H1 (cell line): ENCODE data around the gene PTK6. TPM values are rescaled to one million over a fixed set of nuclear protein-coding genes. Genes with fewer than 3 reads are reported as not detected.

ENCODE experiments used
- CTCF ChIA-PET: fragments of 300-600 bp; sonication (Branson Sonifier 250); formaldehyde crosslinking; loops from one replicate; lab custom pipeline; 2021; ENCODE audit not compliant: partially characterized antibody; lab: Charles Lee
- POLR2A ChIA-PET: fragments of 300-600 bp; sonication (Branson Sonifier 250); formaldehyde crosslinking; loops from one replicate; lab custom pipeline; 2021; ENCODE audit warnings: inconsistent platforms; ENCODE audit not compliant: partially characterized antibody; lab: Charles Lee
- DNase-seq, 2 experiments: peaks; one replicate each; pipeline versions ENCODE4 v3.0.0 to v3.0.0-alpha.2; 2010 to 2022; ENCODE audit warnings: low spot score in 2 of 2, low read depth in 1 of 2, mixed read lengths in 1 of 2
- FAIRE-seq: peaks from 2 replicates; lab custom pipeline; 2011; peaks lifted over from hg19 to GRCh38; lab: Jason Lieb, UNC
- H2AFZ ChIP-seq: 2 replicates; pipeline ENCODE4 v1.8.1; 2012; ENCODE audit warnings: low read length, inconsistent platforms
- H2AK5ac ChIP-seq: 2 replicates; pipeline ENCODE4 v1.6.1; 2013; ENCODE audit warnings: low read depth, low read length
- H2BK120ac ChIP-seq: replicated peaks from 2 replicates; pipeline ENCODE3; 2013; ENCODE audit warnings: low read depth, low read length, inconsistent platforms
- H2BK12ac ChIP-seq: 2 replicates; pipeline ENCODE4 v1.6.1; 2013; ENCODE audit warnings: low read depth, low read length
- H2BK15ac ChIP-seq: 2 replicates; pipeline ENCODE4 v1.6.1; 2013; ENCODE audit warnings: low read length
- H2BK20ac ChIP-seq: 2 replicates; pipeline ENCODE4 v1.6.1; 2013; ENCODE audit warnings: low read length
- H2BK5ac ChIP-seq: 2 replicates; pipeline ENCODE4 v1.6.1; 2013; ENCODE audit warnings: low read depth, low read length
- H3K14ac ChIP-seq: 2 replicates; pipeline ENCODE4 v1.6.1; 2013; ENCODE audit warnings: inconsistent platforms; ENCODE audit not compliant: insufficient read length
- H3K18ac ChIP-seq: 2 replicates; pipeline ENCODE4 v1.6.1; 2013; ENCODE audit warnings: low read length; ENCODE audit errors: extremely low read depth
- H3K23ac ChIP-seq: 2 replicates; pipeline ENCODE4 v1.6.1; 2013; ENCODE audit warnings: inconsistent platforms; ENCODE audit not compliant: insufficient read length
- H3K23me2 ChIP-seq: 2 replicates; pipeline ENCODE4 v1.6.1; 2013; ENCODE audit warnings: low read depth, low read length
- H3K27ac ChIP-seq: 2 replicates; pipeline ENCODE4 v1.6.1; 2011; ENCODE audit warnings: low read depth, low read length, inconsistent platforms
- H3K27me3 ChIP-seq, 4 experiments: replicated peaks in 1 of 4; 1 replicate in 1 of 4; 2 replicates in 3 of 4; pipeline versions ENCODE4 v1.6.1 to v1.8.1; 2011 to 2013; ENCODE audit warnings: low read length in 3 of 4, mild to moderate bottlenecking in 3 of 4, inconsistent platforms in 2 of 4, mixed read lengths in 2 of 4, moderate library complexity in 1 of 4; ENCODE audit not compliant: control insufficient read depth in 3 of 4, insufficient read depth in 3 of 4; ENCODE audit errors: extremely low read depth in 1 of 4
- H3K36me3 ChIP-seq, 4 experiments: 2 replicates each; pipeline versions ENCODE4 v1.6.1 to v1.8.1; 2011 to 2013; ENCODE audit warnings: mild to moderate bottlenecking in 4 of 4, low read length in 3 of 4, moderate library complexity in 2 of 4, control low read depth in 1 of 4, inconsistent platforms in 1 of 4; ENCODE audit not compliant: insufficient read depth in 4 of 4, control insufficient read depth in 2 of 4
- H3K4ac ChIP-seq: replicated peaks from 2 replicates; pipeline ENCODE3; 2013; ENCODE audit warnings: low read length, low read depth, mixed read lengths, inconsistent platforms; ENCODE audit not compliant: insufficient read length
- H3K4me1 ChIP-seq, 4 experiments: replicated peaks in 1 of 4; 1 replicate in 1 of 4; 2 replicates in 3 of 4; pipeline versions ENCODE4 v1.6.1 to v1.8.1; 2011 to 2013; ENCODE audit warnings: low read length in 3 of 4, inconsistent platforms in 2 of 4, mixed read lengths in 1 of 4; ENCODE audit not compliant: insufficient read depth in 4 of 4, control insufficient read depth in 3 of 4
- H3K4me2 ChIP-seq, 2 experiments: 2 replicates each; pipeline versions ENCODE4 v1.6.1 to v1.8.1; 2011 to 2013; ENCODE audit warnings: low read depth in 2 of 2, low read length in 2 of 2, control low read depth in 1 of 2, inconsistent platforms in 1 of 2, mild to moderate bottlenecking in 1 of 2; ENCODE audit not compliant: insufficient read depth in 1 of 2
- H3K4me3 ChIP-seq, 4 experiments: fragments of 200-600, 300-600 bp in 1 of 4; sonication (generic), shearing (Covaris generic), sonication (Bioruptor Twin) in 1 of 4; 2 replicates each; pipeline versions ENCODE4 v1.5.1 to v1.8.1; 2011 to 2016; ENCODE audit warnings: low read length in 4 of 4, low read depth in 3 of 4, control low read depth in 2 of 4, inconsistent platforms in 2 of 4, mild to moderate bottlenecking in 2 of 4, mixed read lengths in 1 of 4, moderate library complexity in 1 of 4; ENCODE audit not compliant: insufficient read depth in 2 of 4; ENCODE audit errors: extremely low read depth in 1 of 4
- H3K56ac ChIP-seq: replicated peaks from 2 replicates; pipeline ENCODE3; 2013; ENCODE audit warnings: low read depth, mild to moderate bottlenecking, mixed read lengths, low read length, inconsistent platforms; ENCODE audit not compliant: insufficient read length
- H3K79me1 ChIP-seq: 2 replicates; pipeline ENCODE4 v1.6.1; 2013; ENCODE audit warnings: low read depth, low read length, control low read depth
- H3K79me2 ChIP-seq, 2 experiments: 2 replicates each; pipeline versions ENCODE4 v1.6.1 to v1.8.1; 2012 to 2013; ENCODE audit warnings: low read length in 2 of 2, mild to moderate bottlenecking in 2 of 2, inconsistent platforms in 1 of 2; ENCODE audit not compliant: insufficient read depth in 2 of 2, control insufficient read depth in 1 of 2
- H3K9ac ChIP-seq, 4 experiments: replicated peaks in 1 of 4; 1 replicate in 1 of 4; 2 replicates in 3 of 4; pipeline versions ENCODE4 v1.6.1 to v1.8.1; 2011 to 2013; ENCODE audit warnings: low read depth in 3 of 4, low read length in 3 of 4, control low read depth in 2 of 4, mild to moderate bottlenecking in 2 of 4, moderate library complexity in 2 of 4, inconsistent platforms in 1 of 4; ENCODE audit errors: extremely low read depth in 1 of 4
- H3K9me3 ChIP-seq, 2 experiments: 2 replicates each; pipeline versions ENCODE4 v1.6.1 to v1.8.1; 2012 to 2013; ENCODE audit warnings: mild to moderate bottlenecking in 2 of 2, moderate library complexity in 2 of 2, control low read depth in 1 of 2, inconsistent platforms in 1 of 2, low read depth in 1 of 2, low read length in 1 of 2, mixed read lengths in 1 of 2; ENCODE audit not compliant: insufficient read depth in 2 of 2
- H4K20me1 ChIP-seq, 2 experiments: replicated peaks in 1 of 2; 2 replicates each; pipeline versions ENCODE3 to v1.8.1; 2011 to 2013; ENCODE audit warnings: inconsistent platforms in 2 of 2, low read length in 2 of 2, mild to moderate bottlenecking in 1 of 2; ENCODE audit not compliant: insufficient read depth in 2 of 2, control insufficient read depth in 1 of 2
- H4K5ac ChIP-seq: 2 replicates; pipeline ENCODE4 v1.6.1; 2013; ENCODE audit warnings: low read length, low read depth, mixed read lengths, inconsistent platforms; ENCODE audit not compliant: insufficient read length
- H4K8ac ChIP-seq: 2 replicates; pipeline ENCODE4 v1.8.0; 2013; ENCODE audit warnings: mild to moderate bottlenecking, moderate library complexity, low read length, inconsistent platforms; ENCODE audit not compliant: insufficient read depth; ENCODE audit errors: extremely low read depth
- H4K91ac ChIP-seq: replicated peaks from 2 replicates; pipeline ENCODE3; 2013; ENCODE audit warnings: low read length, mixed read lengths, inconsistent platforms; ENCODE audit not compliant: insufficient read length
- ASH2L ChIP-seq: fragments of 200-600, 300-600 bp; sonication (generic); IDR thresholded peaks from one replicate; pipeline ENCODE4 v1.7.1; 2017; ENCODE audit warnings: low read length
- GABPA ChIP-seq: IDR thresholded peaks from 2 replicates; pipeline ENCODE4 v1.6.1; 2011; ENCODE audit warnings: mild to moderate bottlenecking, low read length, moderate library complexity, borderline replicate concordance; ENCODE audit not compliant: insufficient read depth
- RAD21 ChIP-seq, 2 experiments: IDR thresholded peaks in 1 of 2; conservative IDR thresholded peaks in 1 of 2; 2 replicates each; pipeline ENCODE4 v1.6.1; 2011; ENCODE audit warnings: low read depth in 2 of 2, low read length in 2 of 2, improper control_type of control experiment in 1 of 2, inconsistent platforms in 1 of 2, mild to moderate bottlenecking in 1 of 2, moderate library complexity in 1 of 2
- RFX5 ChIP-seq: IDR thresholded peaks from 2 replicates; pipeline ENCODE4 v1.6.1; 2011; ENCODE audit warnings: low read depth, low read length, improper control_type of control experiment, borderline replicate concordance
- RNF2 ChIP-seq: fragments of 200-900, 300-1000 bp; sonication (generic); IDR thresholded peaks from 2 replicates; pipeline ENCODE4 v1.7.1; 2016; ENCODE audit warnings: borderline replicate concordance, low read depth, mild to moderate bottlenecking, antibody characterized with exemption, low read length; ENCODE audit not compliant: poor library complexity, severe bottlenecking; ENCODE audit errors: missing control alignments
- SIRT6 ChIP-seq: IDR thresholded peaks from one replicate; pipeline ENCODE4 v1.7.1; 2012; ENCODE audit warnings: low read length, inconsistent platforms
- SP1 ChIP-seq: IDR thresholded peaks from 2 replicates; pipeline ENCODE4 v1.6.1; 2011; ENCODE audit warnings: low read depth, low read length
- SP4 ChIP-seq: IDR thresholded peaks from 2 replicates; pipeline ENCODE4 v1.6.1; 2012; ENCODE audit warnings: low read length, inconsistent platforms
- SUZ12 ChIP-seq: fragments of 200-600 bp; sonication (generic); IDR thresholded peaks from 2 replicates; pipeline ENCODE4 v1.6.1; 2012; ENCODE audit warnings: mild to moderate bottlenecking, inconsistent platforms, low read length, moderate library complexity, mixed read lengths
- TAF7 ChIP-seq: optimal IDR thresholded peaks from 2 replicates; pipeline ENCODE3; 2011; ENCODE audit warnings: low read depth, mild to moderate bottlenecking, inconsistent platforms, low read length, moderate library complexity, borderline replicate concordance
- ZNF274 ChIP-seq: IDR thresholded peaks from 2 replicates; pipeline ENCODE4 v1.7.0; 2012; ENCODE audit warnings: low read length, borderline replicate concordance; ENCODE audit errors: extremely low read depth
- WGBS, 2 experiments: shearing (Covaris generic) in 1 of 2; methylation state at CpG; one replicate each; pipeline versions ENCODE4 v1.1.6 to v1.1.7; 2013 to 2015; ENCODE audit warnings: low lambda C conversion rate in 2 of 2, mixed read lengths in 2 of 2, inconsistent platforms in 1 of 2, low coverage in 1 of 2, missing lambda C conversion rate in 1 of 2; ENCODE audit not compliant: insufficient replicate concordance in 2 of 2, insufficient coverage in 1 of 2, insufficient read length in 1 of 2; ENCODE audit errors: extremely low coverage in 1 of 2, missing lambda C conversion rate in 1 of 2; 5-methylcytosine and 5-hydroxymethylcytosine counted together
- polyA plus RNA-seq, 7 experiments: library from polyadenylated mRNA; depleted of rRNA in 3 of 7; stranded (reverse) in 5 of 7; unstranded in 2 of 7; fragments of >200 nt in 5 of 7; fragments of 200-250 nt in 2 of 7; gene quantifications; 1 replicate in 5 of 7; 2 replicates in 1 of 7; 4 replicates in 1 of 7; pipeline versions ENCODE4 v1.2.1 to v1.2.3, GENCODE V29; 2011 to 2013; ENCODE audit warnings: missing spikeins in 2 of 7, mixed read lengths in 2 of 7
- total RNA-seq: library from RNA; stranded (reverse); fragmentation: NEBNext Ultra II Directional; extraction: Animal tissue kit (Norgen Biotek cat#: 25700); gene quantifications from 2 replicates; pipeline ENCODE4 v1.2.1, GENCODE V29; 2021

The PTK6 gene
- total and polyA plus RNA-seq, 2 of the 8 experiments (the other 6 are each of a cell fraction or from before 2014, with no cell fraction given) = 0.12 to 0.19 TPM

DNA sequence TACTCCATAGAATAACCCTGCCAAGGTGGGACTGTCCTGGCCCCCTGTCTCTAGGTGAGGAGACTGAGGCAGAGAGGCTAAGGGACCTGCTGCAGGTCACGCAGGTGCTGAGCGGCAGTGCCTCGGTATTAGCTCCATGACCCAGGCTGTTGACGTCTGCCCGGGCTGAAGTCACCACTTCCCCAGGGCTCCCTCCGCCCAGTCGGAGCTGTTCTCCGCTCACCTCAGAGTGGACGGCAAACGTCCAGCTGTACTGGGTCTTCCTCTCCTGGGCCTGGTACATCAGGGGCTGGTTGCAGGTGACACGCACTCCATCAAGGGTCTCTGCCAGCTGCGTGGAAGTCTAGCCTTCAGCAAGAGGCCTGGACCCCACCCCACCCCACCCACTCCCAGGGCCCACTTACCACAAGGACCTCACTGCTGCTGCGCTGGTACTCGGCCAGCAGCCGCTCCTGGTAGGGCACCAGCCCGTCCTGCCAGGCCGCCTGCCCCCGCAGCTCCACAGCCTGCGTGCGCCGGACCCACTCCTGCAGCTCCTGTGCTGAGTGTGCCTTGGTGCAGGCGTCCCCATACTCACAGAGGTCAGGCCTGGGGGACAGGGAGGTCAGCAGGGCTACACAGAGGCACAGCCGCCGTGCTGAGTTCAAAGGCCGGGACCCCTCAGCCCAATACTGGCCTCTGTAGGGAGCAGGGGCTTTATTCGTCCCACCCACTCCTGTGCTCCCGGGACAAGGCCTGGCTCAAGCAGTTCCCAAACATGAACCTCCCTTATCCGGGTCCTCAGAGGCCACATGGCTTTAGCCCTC is 33.3 kb upstream of the PTK6 start:
- DNase-seq (no peak), FAIRE-seq (no peak)
- Histone ChIP-seq H3K79me2 (no peaks in the 10 kb centered on the region), H3K79me1 (no peaks in the 10 kb centered on the region), H3K9me3 (no peaks in the 10 kb centered on the region), H2AK5ac (no peak overlapping the region), H3K9ac (no peak overlapping the region), H3K23me2 (no peaks in the 10 kb centered on the region; the same call in 1 of the 2 replicates), H3K4me3 (no peak overlapping the region), H4K91ac (no peak overlapping the region), H4K8ac (no peak overlapping the region), H4K20me1 (peaks cover 0 to 3% of the 10 kb centered on the region in 2 experiments), H2BK120ac (no peak overlapping the region), H2AFZ (no peak overlapping the region), H3K4me2 (no peak overlapping the region), H2BK12ac (no peak overlapping the region), H3K14ac (no peak overlapping the region), H3K23ac (no peak overlapping the region), H2BK15ac (no peak overlapping the region; the same call in 1 of the 2 replicates), H3K4ac (no peak overlapping the region), H3K36me3 (no peaks in the 10 kb centered on the region), H3K4me1 (peaks cover 0 to 6% (median 6%) of the 10 kb centered on the region in 4 experiments; a peak in 6 of 7 replicates), H2BK20ac (no peak overlapping the region), H4K5ac (no peak overlapping the region), H3K27me3 (no peaks in the 10 kb centered on the region; a peak in 1 of 7 replicates), H3K27ac (no peak overlapping the region), H2BK5ac (no peak overlapping the region), H3K56ac (no peak overlapping the region), H3K18ac (no peak overlapping the region)
- POLR2A ChIA-PET = interaction anchor here (0.5 kb wide), 1 partner anchor 180 kb away, joined by 3 read pairs; no protein-coding TSS in a partner anchor
- CTCF ChIA-PET = interaction anchor here (1.0 to 3.2 kb wide), 5 partner anchors 10 to 419 kb away, joined by 3 to 20 read pairs (median 4); partner anchors contain the start of gene PTK6
- WGBS, 2 experiments = 92% methylated on average over 26 of the region's 28 CpGs; no CpG with 5 or more reads in 1 of the 2 experiments
- TF ChIP-seq SP4 (no peak), RFX5 (no peak), SIRT6 (no peak), SUZ12 (no peak), RAD21 (IDR thresholded peaks at IDR 0.05 in 1 of 2, conservative IDR thresholded peaks at IDR 0.05 in 1 of 2; ENCODE audit: low read depth in 2 of 2, low read length in 2 of 2) (no peak), SP1 (no peak), ASH2L (no peak), RNF2 (no peak), GABPA (no peak), ZNF274 (no peak), TAF7 (no peak)
